GM18907 (cell line): ENCODE measurements around the gene MUC5AC.

Experiments
- ATAC-seq: cut with Tn5 transposase; IDR thresholded peaks from one replicate; pipeline ENCODE4 v1.9.1; 2021; ENCODE audit warnings: mild to moderate bottlenecking, moderate library complexity; ENCODE audit not compliant: unreplicated experiment

The MUC5AC gene

DNA sequence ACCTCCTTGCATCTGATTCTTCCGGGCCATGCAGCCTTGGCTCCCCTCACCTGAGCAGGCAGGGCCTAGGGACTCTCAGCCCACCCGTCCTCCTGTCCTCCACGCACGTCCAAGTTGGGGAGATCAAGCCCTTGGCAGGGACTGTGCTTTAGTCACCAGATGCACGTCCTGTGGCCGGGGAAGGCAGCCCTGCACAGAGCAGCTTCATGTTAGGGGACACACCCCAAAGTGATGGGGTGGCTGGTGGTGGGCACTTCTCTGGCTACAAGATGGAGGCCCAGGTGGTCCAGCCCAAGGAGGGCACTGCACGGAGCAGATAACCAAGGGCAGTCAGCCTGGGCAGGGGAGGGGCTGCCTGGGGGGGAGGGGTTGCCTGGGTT, 66.3 kb downstream of the MUC5AC start:
- no peak for ATAC-seq

DNA sequence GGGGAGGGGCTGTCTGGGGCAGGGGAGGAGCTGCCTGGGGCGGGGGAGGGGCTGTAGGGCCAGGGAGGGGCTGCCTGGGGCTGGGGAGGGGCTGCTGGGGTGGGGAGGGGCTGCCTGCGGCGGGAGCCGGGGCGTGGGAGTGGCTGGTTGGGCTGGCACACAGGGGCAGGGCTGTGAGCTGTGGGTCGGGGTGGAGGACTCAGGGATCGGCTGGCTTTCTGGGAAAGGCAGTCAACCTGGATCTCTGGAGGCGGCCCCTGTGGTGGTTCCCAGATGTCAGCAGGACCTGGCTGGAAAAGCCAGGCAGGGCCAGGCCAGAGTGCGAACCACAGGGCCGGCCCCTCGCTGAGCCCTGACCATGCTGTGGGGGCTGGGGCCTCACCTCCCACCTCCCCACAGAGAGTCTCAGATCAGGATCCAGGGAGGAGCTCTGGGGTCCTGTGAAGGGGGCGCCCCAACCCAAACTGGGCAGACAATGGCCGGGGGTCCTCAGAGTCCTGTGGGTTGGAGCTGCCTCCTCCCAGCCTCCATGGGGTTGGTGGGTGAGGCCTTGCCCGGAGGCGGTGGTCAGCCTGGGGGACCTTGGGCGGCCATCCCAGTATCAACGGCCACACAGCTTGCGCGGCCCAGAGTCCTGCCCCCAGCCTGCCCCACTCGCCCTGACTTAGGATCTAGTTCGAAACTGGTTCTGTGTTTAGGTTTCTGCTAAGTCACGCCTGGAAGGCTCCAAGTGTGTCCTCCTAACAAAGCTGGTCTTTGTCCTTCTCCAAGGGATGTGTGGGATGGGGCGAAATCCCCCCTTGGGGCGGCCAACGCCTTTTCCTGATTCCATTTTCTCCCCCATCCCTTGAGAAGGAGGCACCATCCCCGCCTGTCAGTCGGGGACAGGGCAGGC, 67.0 kb downstream of the MUC5AC start:
- ATAC-seq: no peak

GRCh38 chr11:1225386-1226225, 67.9 kb downstream of the MUC5AC start:
- ATAC-seq: no peak

- ATAC-seq: no peak
Observed at GRCh38 chr11:1226226-1226985, 68.7 kb downstream of the MUC5AC start.

DNA sequence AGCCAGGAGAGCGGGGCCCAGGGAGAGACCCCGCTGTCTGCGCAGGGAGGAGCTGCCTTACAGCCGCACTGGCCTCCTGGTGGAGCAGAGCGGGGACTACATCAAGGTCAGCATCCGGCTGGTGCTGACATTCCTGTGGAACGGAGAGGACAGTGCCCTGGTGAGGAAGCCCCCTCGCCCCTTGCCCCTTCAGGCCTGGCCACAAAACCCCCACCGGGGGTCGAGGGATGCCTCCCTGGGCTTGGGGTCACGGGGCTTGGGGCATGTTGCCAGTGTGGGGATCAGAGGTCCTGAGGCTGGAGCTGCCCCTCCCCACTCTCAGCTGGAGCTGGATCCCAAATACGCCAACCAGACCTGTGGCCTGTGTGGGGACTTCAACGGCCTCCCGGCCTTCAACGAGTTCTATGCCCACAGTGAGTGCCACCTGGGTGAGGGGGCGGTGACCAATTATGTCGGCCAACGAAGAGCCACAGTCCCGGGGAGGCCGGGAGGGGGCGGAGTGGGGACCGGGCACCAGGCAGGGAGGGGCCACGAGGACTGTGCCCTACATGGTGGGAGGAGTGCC, 69.3 kb downstream of the MUC5AC start:
- ATAC-seq: no peak

DNA sequence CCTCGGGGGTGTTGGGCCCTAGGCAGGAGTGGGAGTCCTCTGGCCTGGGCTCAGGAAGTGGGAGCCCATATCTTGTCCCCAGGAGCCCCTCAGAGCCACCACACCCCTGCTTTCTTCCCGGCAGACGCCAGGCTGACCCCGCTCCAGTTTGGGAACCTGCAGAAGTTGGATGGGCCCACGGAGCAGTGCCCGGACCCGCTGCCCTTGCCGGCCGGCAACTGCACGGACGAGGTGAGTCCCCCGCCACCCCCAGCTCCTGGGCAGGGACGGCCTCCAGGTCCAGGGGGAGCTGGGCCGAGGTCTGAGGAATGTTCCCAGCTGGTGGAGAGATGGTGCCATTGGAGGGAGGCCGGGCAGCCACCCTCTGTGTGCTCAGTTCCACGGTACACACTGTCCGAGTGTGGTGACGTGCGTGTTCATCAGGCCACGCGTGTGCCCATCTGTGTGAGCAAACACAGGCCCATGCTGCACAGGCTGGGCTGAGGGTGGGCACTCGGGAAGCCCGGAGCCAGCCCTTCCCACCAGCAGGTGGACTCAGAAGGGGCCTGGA, 69.9 kb downstream of the MUC5AC start:
- ATAC-seq: no peak

DNA sequence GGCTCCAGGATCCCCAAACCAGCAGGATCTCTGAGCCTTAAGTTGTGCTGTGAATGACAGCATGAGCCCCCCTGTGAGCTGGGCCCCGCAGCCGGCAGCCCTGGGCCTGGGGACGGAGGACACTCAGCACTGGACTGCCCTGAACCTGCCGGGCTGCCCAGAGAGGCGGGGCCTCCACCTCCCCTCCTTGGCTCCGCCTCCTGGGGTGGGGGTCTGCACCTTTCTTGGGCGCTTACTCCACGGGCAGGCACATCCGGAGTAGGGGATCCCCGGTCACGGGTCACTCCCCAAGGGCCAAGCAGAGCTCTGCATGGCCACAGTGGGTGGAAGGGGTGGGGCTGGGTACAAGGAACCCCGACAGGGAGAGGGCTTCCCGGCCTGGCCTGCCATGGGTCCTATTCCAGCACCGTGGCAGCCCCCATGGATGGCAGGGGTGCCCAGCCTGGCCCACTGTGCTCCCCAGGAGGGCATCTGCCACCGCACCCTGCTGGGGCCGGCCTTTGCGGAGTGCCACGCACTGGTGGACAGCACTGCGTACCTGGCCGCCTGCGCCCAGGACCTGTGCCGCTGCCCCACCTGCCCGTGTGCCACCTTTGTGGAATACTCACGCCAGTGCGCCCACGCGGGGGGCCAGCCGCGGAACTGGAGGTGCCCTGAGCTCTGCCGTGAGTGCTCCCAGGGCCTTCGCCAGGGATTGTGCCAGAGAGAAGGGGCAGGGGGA, 70.5 kb downstream of the MUC5AC start:
- no peak for ATAC-seq

DNA sequence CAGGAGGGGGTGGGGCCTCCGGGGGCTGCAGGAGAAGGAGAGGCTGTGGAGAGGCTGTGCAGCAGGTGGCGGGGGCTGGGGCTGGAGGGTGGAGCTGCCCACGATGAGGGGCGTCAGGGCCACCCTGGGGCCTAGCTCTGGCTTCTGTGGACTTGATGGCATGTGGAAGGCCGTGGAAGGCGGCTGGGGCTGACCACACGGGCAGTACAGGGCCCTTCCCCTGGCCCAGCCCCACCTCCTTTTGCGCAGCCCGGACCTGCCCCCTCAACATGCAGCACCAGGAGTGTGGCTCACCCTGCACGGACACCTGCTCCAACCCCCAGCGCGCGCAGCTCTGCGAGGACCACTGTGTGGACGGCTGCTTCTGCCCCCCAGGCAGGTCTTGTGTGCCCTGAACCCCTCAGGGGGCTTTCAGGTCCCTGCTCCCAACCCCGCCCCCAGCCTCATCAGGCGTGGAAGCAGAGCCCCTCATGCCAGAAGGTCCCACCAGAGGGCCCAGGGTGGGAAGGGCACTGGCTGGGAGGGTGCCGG, 71.2 kb downstream of the MUC5AC start:
- no peak for ATAC-seq

DNA sequence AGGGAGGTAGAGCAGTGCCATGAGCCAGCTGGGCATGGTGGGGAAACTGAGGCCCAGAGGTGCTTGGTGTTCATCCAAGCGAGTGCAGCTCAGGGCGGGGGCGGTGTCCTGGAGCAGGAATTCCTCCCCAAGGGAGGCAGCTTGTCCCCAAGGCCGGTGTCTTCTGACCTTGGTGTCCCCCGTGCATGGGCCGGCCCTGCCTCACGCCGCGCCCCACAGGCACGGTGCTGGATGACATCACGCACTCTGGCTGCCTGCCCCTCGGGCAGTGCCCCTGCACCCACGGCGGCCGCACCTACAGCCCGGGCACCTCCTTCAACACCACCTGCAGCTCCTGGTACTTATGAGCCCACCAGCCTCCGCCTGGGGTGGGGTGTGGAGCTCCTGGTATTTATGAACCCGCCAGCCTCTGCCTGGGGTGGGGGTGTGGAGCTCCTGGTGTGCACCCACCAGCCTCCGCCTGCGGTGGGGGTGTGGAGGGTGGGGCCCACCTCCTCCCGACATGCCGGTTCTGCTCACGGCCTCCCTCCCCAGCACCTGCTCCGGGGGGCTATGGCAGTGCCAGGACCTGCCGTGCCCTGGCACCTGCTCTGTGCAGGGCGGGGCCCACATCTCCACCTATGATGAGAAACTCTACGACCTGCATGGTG, 71.8 kb downstream of the MUC5AC start:
- no peak for ATAC-seq

DNA sequence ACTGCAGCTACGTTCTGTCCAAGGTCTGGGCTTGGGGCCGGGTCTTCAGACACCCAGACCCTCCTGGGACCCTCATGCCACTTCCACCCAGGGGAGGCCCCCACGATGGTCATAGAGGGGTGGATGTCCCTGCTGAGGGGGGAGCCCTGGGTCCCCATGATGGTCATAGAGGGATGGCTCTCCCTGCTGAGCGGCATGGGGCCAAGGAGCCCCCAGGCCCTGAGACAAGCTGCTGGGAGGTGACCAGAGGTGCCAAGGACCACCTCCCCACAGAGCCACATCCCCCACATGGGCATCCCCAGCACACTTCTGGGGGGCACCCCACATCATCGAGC, 72.3 kb downstream of the MUC5AC start:
- ATAC-seq: no peak

DNA sequence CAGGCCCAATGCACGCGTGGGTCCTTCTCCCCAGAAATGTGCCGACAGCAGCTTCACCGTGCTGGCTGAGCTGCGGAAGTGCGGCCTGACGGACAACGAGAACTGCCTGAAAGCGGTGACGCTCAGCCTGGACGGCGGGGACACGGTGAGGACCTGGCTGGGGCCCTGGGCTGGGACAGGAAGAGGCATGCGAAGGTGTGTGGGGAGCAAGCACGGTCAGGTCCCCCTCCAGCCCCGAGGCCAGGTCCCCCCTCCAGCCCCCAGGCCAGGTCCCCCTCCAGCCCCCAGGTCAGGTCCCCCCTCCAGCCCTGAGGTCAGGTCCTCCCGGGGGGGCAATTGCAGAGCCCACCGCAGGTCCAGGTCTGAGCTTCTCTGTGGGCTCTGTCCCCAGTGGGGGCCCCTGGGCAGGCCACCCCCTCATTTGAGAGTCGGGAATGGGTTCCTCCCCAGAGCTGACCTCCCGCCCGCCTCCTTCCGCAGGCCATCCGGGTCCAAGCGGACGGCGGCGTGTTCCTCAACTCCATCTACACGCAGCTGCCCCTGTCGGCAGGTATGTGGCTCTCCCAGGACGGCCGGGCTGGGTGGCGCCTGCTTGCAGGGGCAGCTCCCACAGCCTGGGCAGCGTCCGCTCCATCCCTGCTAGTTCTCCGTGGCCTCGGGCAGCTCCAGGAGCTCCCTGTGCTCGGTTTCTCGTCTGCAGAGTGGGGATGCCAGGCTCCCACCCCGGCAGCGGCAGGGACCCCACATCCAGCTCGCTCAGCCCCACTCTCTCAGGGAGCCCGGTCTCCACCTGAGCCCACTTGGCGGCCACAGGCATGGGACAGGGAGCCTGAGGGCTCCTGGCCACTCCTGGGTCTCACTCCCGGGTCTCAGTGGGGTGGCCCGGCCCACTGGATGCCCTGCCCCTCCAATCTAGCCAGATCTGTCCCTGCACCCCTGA, 73.0 kb downstream of the MUC5AC start:
- no peak for ATAC-seq

DNA sequence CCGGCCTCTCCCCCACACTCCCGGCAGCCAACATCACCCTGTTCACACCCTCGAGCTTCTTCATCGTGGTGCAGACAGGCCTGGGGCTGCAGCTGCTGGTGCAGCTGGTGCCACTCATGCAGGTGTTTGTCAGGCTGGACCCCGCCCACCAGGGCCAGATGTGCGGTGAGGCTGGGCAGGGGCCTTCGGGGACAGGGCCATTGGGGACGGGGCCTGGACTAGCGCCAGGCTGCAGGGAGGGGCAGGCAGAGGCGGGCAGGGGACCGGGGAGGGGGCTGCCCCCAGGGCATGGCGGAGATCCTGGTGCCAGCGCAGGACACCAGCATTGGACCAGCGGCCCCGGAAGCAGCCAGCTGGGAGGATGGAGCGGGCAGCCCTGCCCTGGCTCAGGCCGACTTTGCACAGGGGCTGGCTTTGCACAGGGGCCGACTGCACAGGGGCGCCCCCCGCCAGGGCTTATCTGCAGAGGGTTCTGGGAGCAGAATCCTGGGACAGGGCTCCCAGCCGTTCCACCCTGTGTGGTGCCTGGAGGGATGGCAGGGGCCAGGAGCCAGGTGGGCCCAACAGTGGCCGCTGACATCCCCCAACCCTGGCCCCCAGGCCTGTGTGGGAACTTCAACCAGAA, 73.8 kb downstream of the MUC5AC start:
- no peak for ATAC-seq

DNA sequence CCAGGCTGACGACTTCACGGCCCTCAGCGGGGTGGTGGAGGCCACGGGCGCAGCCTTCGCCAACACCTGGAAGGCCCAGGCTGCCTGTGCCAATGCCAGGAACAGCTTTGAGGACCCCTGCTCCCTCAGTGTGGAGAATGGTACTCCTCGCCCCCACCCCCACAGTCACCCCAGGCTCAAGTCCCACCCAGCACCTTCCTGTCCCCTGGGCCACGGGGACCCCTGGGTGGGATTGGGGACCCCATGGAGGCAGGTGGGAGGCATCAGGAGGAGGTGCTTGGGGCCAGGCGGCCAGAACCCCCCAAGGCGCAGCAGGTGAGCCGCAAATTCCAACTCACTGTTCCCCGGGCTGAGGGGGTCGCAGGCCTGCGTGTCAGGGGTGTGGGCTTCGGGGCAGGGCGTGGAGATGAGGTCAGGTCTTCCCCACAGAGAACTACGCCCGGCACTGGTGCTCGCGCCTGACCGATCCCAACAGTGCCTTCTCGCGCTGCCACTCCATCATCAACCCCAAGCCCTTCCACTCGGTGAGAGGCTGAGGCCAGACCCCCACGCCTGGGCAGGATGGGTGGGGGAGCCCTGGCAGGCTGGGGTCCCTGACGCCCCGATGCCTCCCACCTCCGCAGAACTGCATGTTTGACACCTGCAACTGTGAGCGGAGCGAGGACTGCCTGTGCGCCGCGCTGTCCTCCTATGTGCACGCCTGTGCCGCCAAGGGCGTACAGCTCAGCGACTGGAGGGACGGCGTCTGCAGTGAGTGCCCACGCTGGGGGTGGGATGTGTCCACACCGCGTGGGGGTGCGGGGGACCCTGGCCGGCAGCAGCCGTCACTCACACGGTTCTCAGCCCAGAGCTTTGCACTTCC, 74.5 kb downstream of the MUC5AC start:
- no peak for ATAC-seq

DNA sequence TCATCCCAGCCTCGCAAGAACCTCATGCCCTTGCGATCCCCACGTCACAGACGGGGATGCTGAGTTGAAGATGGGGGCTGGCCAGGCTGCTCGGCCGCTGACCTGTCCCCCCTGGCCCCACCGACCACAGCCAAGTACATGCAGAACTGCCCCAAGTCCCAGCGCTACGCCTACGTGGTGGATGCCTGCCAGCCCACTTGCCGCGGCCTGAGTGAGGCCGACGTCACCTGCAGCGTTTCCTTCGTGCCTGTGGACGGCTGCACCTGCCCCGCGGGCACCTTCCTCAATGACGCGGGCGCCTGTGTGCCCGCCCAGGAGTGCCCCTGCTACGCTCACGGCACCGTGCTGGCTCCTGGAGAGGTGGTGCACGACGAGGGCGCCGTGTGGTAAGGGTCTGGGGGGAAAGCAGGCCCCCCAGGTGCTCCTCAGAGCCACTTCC, 75.1 kb downstream of the MUC5AC start:
- ATAC-seq: no peak

DNA sequence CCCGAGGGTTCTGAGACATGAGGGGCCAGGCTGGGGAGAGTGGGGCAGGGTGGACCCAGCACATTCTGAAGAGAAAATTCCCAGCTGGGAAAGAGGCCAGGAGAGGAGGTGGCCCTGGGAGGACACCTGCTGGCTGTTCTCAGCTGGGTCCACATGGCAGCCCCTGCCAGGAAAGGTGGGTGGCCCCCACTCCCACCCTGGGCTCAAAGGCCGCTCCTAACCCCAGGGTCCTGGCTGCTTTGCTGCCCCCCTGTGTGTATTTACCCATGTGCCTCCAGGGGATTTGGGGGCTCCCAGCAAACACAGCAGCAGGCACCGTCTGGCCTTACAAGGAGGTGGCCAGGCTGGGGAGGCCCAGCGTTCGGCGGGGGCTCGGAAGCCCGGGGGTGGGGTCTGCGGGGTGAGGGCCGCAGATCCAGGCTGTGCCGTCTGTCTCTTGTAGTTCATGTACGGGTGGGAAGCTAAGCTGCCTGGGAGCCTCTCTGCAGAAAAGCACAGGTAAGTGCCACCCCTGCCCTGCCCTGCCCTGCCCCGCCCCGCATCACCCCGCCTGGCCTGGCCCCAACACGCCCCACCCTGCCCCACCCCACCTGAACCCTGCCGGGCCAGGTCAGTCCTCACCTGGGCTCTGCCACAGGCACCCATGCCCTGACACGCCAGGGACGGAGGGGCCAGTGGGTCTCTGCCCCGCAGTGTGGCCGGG, 75.7 kb downstream of the MUC5AC start:
- ATAC-seq: no peak

DNA sequence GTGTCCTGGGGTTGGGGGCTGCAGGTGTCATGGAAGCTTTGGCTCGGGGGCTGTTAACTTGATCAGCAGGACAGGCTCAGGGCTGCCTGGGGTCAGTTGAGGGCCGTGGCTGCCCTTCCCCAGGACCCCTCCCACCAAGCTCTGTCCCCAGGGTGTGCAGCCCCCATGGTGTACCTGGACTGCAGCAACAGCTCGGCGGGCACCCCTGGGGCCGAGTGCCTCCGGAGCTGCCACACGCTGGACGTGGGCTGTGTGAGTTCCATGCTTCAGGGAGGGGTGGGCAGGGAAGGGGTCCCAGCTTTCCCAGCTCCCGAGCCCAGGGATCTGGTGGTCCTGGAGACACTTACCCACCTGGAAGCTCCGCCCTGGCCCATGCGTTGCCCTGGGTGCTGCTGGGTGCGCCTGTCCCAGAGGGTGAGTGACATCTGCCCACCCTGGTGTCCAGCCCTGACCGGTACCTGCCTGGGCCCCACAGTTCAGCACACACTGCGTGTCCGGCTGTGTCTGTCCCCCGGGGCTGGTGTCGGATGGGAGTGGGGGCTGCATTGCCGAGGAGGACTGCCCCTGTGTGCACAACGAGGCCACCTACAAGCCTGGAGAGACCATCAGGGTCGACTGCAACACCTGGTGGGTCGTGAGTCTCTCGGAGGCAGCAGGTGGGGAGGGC, 76.4 kb downstream of the MUC5AC start:
- ATAC-seq: no peak
